ENCODE measurements around the gene ANKH. TPM values are rescaled to one million over a fixed set of nuclear protein-coding genes. Genes with fewer than 3 reads are reported as not detected.

Gene ANKH
- polyA plus RNA-seq, 1 donor from 2014 or later: 9.9 TPM

GRCh38 chr5:14869668-14870164, 1.9 kb downstream of the ANKH start:
- peak overlapping the region; percentile 79 for H3K4me2 ChIP-seq (ENCODE audit: low read length)
- no peaks in the 10 kb centered on the region for H4K20me1 ChIP-seq (ENCODE audit: insufficient read depth)
- H3K9me3 ChIP-seq (ENCODE audit: low read length): no peaks in the 10 kb centered on the region
- peaks cover 37% of the 10 kb centered on the region for H3K79me2 ChIP-seq (replicated peaks; ENCODE audit: insufficient read depth, low read length)
- no peak overlapping the region for H3K9ac ChIP-seq (ENCODE audit: low read length)
- H3K4me3 ChIP-seq (ENCODE audit: low read length): peak overlapping the region; percentile 89
- no peaks in the 10 kb centered on the region for H3F3A ChIP-seq (ENCODE audit: insufficient read depth, low read length, poor library complexity, severe bottlenecking)
- H3K27ac ChIP-seq (ENCODE audit: low read length): no peak overlapping the region
- H3K36me3 ChIP-seq (ENCODE audit: insufficient read depth, low read length): no peaks in the 10 kb centered on the region
- H3K9me2 ChIP-seq (ENCODE audit: insufficient read depth, low read length): no peaks in the 10 kb centered on the region
- H2AFZ ChIP-seq (ENCODE audit: low read depth, low read length): no peak overlapping the region
- no peaks in the 10 kb centered on the region for H3K27me3 ChIP-seq (ENCODE audit: insufficient read depth, low read depth, low read length)
- TF ChIP-seq RAD21 (conservative IDR thresholded peaks at IDR 0.05) (no peak), EZH2 (IDR thresholded peaks at IDR 0.05; ENCODE audit: borderline replicate concordance, insufficient read depth, low read length, poor library complexity, severe bottlenecking) (no peak), CTCF (IDR thresholded peaks at IDR 0.05; ENCODE audit: poor library complexity, severe bottlenecking) (no peak), SMC3 (conservative IDR thresholded peaks at IDR 0.05; ENCODE audit: poor library complexity) (no peak), REST (IDR thresholded peaks at IDR 0.05; ENCODE audit: borderline replicate concordance) (no peak), EP300 (conservative IDR thresholded peaks at IDR 0.05; ENCODE audit: poor library complexity, severe bottlenecking) (no peak), TAF1 (IDR thresholded peaks at IDR 0.05; ENCODE audit: low read depth) (no peak), MXI1 (conservative IDR thresholded peaks at IDR 0.05; ENCODE audit: poor library complexity, severe bottlenecking) (no peak), POLR2AphosphoS5 (IDR thresholded peaks at IDR 0.05) (no peak)

GRCh38 chr5:14869233-14869632, 2.3 kb downstream of the ANKH start:
- no peak overlapping the region for H3K27ac ChIP-seq (ENCODE audit: low read length)
- H4K20me1 ChIP-seq (ENCODE audit: insufficient read depth): no peaks in the 10 kb centered on the region
- no peak overlapping the region for H3K9ac ChIP-seq (ENCODE audit: low read length)
- no peaks in the 10 kb centered on the region for H3K9me2 ChIP-seq (ENCODE audit: insufficient read depth, low read length)
- peak overlapping the region; percentile 89 for H3K4me3 ChIP-seq (ENCODE audit: low read length)
- H3F3A ChIP-seq (ENCODE audit: insufficient read depth, low read length, poor library complexity, severe bottlenecking): no peaks in the 10 kb centered on the region
- TF ChIP-seq SMC3 (conservative IDR thresholded peaks at IDR 0.05; ENCODE audit: poor library complexity): no peak
- TF ChIP-seq POLR2AphosphoS5 (IDR thresholded peaks at IDR 0.05): no peak
- TF ChIP-seq EP300 (conservative IDR thresholded peaks at IDR 0.05; ENCODE audit: poor library complexity, severe bottlenecking): no peak
- no peak for TF ChIP-seq MXI1 (conservative IDR thresholded peaks at IDR 0.05; ENCODE audit: poor library complexity, severe bottlenecking)
- no peak for TF ChIP-seq REST (IDR thresholded peaks at IDR 0.05; ENCODE audit: borderline replicate concordance)
- no peak for TF ChIP-seq RAD21 (conservative IDR thresholded peaks at IDR 0.05)
- no peak for TF ChIP-seq EZH2 (IDR thresholded peaks at IDR 0.05; ENCODE audit: borderline replicate concordance, insufficient read depth, low read length, poor library complexity, severe bottlenecking)
- no peak for TF ChIP-seq TAF1 (IDR thresholded peaks at IDR 0.05; ENCODE audit: low read depth)
- no peak for TF ChIP-seq CTCF (IDR thresholded peaks at IDR 0.05; ENCODE audit: poor library complexity, severe bottlenecking)
- no peaks in the 10 kb centered on the region for H3K9me3 ChIP-seq (ENCODE audit: low read length)
- no peaks in the 10 kb centered on the region for H3K36me3 ChIP-seq (ENCODE audit: insufficient read depth, low read length)
- peaks cover 38% of the 10 kb centered on the region for H3K79me2 ChIP-seq (replicated peaks; ENCODE audit: insufficient read depth, low read length)
- H3K4me2 ChIP-seq (ENCODE audit: low read length): peak overlapping the region; percentile 79
- H2AFZ ChIP-seq (ENCODE audit: low read depth, low read length): no peak overlapping the region
- no peaks in the 10 kb centered on the region for H3K27me3 ChIP-seq (ENCODE audit: insufficient read depth, low read depth, low read length)

Measured in neural cell (in vitro differentiated cells).